Anterior cingulate cortex (tissue), 58 donors: ENCODE results near the gene ARHGAP33.

Experiments used
- DNase-seq, 58 donors: peaks; one replicate each; lab custom pipeline; 2025; lab: John Stamatoyannopoulos, UW

Gene ARHGAP33

GRCh38 chr19:35776102-35776788, 881 bp downstream of the ARHGAP33 start:
- peak in 5 of 58 donors; percentile 11 to 32 (median 16) for DNase-seq

GRCh38 chr19:35777086-35777841, 1.9 kb downstream of the ARHGAP33 start:
- DNase-seq: peak in 21 of 58 donors; percentile 5 to 60 (median 25)

DNA sequence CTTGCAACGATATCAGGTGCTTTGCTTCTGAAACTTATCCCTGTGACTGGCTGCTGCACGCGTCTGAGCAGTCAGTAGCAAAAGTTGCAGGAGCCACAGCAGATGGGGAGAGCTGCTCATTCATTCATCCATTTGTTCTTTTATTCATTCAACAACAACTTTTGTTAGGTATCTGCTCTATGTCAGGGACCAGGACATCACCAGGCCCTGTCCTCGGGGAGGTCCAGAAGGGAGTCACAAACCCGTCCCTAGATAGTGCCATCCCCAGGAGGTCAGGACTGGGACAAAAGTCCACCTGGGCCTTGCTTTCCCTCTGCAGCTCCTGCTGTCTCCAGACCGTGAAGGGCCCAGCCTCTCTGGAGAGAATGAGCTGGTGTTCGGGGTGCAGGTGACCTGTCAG, 2.6 kb downstream of the ARHGAP33 start:
- DNase-seq: no peak

DNA sequence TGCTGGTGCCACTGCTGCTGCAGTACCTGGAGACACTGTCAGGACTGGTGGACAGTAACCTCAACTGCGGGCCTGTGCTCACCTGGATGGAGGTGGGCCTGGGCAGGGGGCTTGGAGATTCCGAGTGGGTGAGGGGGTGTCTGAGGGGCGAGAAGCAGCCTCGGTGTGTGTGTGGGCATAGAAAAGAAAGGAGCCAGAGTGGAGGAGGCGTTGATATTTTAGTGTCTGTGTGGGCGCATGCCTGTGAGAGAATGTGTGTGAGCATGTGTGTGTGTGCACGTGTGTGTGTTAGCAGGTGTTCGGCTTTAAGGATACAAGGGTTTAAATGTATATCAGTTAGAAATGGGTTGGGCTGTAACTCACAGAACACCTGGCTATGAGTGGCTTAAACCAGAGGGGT, 3.7 kb downstream of the ARHGAP33 start:
- DNase-seq: peak in 2 of 58 donors; percentile 20 to 24

- no peak for DNase-seq
Observed at GRCh38 chr19:35780058-35780457, 4.7 kb downstream of the ARHGAP33 start.

GRCh38 chr19:35780717-35781116, 5.4 kb downstream of the ARHGAP33 start:
- DNase-seq: no peak

DNA sequence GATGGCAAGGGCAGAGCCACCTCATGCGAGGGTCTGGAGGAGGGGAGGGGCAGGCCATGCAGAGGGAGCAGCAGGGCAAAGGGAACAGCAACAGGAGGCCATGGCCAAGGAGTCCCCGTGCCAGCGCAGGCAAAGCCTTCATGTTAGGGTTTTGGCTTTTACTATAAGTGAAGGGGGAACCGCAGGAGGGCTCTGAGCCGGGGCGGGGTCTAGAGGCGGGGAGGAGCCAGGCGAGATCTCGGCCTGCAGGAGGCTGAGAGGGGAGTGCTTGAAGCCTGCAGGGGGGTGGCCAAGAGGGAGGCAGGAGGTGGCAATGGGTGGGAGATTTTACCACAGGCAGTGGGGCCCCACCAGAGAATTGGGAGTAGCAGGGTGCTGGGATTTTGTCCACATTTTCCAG, 6.3 kb downstream of the ARHGAP33 start:
- no peak for DNase-seq

DNA sequence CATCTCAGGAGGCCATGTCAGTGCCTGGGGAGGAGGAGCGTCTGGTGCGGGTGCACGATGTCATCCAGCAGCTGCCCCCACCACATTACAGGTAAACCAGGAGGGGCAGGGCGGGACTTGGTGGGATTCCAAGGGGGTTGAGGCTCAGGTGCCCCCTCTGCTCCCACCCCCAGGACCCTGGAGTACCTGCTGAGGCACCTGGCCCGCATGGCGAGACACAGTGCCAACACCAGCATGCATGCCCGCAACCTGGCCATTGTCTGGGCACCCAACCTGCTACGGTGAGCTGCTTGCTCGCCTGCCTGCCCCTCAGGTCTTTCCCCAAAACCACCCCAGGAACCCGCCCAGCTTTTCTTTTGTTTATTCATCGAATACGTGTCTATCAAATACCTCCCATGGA, 7.2 kb downstream of the ARHGAP33 start:
- no peak for DNase-seq

DNA sequence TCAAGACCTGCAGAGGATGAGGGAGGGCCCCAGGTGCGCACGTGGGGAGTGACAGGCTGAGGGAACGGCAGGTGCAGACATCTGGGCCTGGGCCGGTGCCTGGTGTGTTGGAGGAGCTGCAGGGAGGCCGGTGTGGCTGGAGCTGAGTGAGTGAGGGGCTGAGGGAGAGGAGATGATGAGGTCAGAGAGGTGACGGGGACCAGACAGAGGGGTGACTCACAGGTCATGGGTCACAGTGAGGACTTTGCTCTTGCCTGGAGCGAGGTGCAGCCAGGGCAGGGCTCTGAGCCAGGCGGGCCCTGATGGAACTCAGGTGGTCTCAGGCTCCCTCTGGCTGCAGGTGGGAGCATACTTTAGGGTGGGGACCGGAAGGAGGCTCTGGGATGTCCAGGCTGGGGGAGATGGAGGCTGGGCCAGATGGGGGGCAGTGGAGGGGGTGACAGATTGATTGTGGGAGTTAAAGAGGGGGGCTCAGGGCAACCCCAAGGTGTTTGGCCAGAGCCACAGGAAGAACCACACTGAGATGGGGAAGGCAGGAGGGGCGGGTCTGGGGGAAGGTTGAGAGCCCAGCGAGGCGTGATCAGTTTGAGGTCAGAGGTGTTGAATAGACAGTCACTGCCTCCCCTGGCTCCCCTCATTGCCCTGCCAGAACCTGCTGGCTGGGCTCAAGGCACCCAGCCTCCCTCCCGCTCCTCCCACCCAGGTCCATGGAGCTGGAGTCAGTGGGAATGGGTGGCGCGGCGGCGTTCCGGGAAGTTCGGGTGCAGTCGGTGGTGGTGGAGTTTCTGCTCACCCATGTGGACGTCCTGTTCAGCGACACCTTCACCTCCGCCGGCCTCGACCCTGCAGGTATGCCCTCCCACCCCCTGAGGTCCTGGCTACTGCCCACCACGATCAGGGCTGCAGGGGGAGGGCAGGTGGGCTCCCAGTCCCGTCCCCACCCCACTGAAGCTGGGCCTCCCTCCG, 8.4 kb downstream of the ARHGAP33 start:
- no peak for DNase-seq

- no peak for DNase-seq
Observed at GRCh38 chr19:35784503-35785338, 9.4 kb downstream of the ARHGAP33 start.

DNA sequence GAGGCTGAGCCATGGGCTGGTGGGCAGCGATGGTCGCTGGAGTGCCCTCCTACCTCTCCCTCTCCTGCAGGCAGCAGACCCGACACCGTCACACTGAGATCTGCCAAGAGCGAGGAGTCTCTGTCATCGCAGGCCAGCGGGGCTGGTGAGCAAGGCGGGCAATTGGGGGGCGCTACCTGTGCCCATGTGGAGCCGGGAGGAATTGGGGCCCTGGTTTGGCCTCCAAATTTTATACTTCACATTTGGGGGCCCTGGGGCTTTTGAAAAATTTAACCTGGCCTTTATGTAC, 9.9 kb downstream of the ARHGAP33 start:
- DNase-seq: no peak

DNA sequence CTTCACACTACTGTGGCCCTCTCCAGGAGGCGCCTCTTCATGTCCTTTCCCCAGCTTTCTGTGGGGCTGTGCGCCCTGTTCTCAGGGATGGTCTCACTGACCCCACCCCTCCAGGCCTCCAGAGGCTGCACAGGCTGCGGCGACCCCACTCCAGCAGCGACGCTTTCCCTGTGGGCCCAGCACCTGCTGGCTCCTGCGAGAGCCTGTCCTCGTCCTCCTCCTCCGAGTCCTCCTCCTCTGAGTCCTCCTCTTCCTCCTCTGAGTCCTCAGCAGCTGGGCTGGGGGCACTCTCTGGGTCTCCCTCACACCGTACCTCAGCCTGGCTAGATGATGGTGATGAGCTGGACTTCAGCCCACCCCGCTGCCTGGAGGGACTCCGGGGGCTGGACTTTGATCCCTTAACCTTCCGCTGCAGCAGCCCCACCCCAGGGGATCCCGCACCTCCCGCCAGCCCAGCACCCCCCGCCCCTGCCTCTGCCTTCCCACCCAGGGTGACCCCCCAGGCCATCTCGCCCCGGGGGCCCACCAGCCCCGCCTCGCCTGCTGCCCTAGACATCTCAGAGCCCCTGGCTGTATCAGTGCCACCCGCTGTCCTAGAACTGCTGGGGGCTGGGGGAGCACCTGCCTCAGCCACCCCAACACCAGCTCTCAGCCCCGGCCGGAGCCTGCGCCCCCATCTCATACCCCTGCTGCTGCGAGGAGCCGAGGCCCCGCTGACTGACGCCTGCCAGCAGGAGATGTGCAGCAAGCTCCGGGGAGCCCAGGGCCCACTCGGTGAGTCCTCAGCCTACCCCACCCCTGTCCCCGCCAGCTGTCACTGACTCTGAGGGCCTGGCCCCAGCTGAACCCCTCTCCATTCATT, 11.2 kb downstream of the ARHGAP33 start:
- no peak for DNase-seq

DNA sequence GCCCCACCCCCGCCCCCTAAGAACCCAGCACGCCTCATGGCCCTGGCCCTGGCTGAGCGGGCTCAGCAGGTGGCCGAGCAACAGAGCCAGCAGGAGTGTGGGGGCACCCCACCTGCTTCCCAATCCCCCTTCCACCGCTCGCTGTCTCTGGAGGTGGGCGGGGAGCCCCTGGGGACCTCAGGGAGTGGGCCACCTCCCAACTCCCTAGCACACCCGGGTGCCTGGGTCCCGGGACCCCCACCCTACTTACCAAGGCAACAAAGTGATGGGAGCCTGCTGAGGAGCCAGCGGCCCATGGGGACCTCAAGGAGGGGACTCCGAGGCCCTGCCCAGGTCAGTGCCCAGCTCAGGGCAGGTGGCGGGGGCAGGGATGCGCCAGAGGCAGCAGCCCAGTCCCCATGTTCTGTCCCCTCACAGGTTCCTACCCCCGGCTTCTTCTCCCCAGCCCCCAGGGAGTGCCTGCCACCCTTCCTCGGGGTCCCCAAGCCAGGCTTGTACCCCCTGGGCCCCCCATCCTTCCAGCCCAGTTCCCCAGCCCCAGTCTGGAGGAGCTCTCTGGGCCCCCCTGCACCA, 11.9 kb downstream of the ARHGAP33 start:
- no peak for DNase-seq

GRCh38 chr19:35788205-35788960, 13.0 kb downstream of the ARHGAP33 start:
- no peak for DNase-seq

- no peak for DNase-seq
Observed at GRCh38 chr19:35789195-35789977, 14.0 kb downstream of the ARHGAP33 start.

DNA sequence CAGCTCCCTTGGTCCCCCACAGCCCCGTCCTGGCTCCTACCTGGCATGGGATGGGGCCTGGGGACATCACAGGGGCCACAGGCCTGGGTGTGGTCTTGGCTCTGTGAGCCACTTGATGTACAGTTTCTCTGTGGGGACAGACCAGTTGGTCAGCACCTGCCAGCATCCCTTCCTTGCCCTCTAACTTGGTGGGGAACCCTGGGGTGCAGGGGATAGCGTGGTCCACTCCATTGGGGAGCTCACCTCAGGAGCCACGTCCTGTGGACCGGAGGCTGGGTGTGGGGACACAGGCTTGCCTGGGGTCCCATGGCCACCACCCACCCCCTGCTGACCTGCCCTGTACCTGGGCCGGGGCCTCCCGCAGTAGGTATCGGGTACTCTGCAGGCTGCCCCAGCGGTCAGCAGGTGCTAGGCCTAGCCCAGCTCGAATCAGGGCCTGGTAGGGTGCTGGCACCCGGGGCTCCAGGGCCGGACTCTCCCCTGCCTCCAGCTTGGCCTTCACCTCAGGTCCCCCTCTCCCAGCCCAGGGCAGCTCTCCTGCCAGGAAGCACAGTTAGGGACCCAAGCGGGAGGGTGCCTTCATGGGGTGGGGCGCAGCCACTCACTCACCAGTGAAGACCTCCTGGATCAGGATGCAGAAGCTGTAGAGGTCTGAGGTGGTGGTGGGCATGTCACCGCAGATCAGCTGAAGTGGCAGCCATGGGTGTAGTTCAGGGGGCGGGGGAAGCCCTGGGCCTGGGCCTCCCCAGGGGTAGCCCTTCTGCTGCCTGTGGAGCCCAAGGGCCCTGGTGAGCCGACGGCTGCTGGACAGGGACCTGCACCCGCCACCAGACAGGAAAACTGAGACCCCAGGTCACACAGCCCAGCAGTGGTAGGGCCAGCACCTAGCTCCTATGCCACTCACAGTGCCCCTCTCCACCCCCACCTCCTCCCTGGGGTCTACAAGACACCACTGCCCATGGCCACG, 14.9 kb downstream of the ARHGAP33 start:
- no peak for DNase-seq
